ENCODE results near the gene DTNA.

DTNA gene

DNA sequence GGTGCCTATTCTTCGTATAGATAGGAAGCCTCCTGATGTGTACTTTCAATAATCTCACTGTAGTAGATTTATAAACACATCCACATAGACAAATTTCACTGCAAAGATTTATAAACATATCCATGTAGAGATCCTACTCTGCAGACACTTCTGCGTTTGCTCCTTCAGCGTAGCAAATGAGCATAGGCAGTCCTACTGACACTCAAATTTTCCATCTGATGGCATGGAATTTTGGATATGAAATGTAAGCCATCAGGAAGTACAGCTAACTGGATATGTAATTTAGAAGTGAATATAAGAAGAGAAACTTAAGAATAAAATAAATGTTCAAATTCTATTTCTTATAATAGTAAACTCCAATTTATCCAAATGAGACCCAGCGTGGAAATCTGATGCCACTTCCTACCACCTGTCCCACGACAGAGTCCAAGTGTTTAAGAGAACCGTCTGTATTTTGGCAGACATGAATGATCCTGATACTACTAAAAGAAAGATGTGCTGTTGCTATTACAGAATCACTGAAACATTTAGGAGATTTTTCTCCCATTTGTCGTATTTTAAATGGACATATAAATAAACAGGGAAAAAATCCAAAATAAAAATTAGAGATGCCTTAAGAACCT lies 86.0 kb downstream of the DTNA start:
- no peak for DNase-seq
- no peak overlapping the region for H3K4me3 Mint-ChIP-seq
- no peaks in the 10 kb centered on the region for H3K9me3 Mint-ChIP-seq
- CTCF ChIA-PET: no interaction called here
- no peaks in the 10 kb centered on the region for H3K36me3 Mint-ChIP-seq
- H3K27me3 Mint-ChIP-seq: peaks cover 8% of the 10 kb centered on the region
- H3K4me1 Mint-ChIP-seq: no peaks in the 10 kb centered on the region
- no peak overlapping the region for H3K27ac Mint-ChIP-seq

DNA sequence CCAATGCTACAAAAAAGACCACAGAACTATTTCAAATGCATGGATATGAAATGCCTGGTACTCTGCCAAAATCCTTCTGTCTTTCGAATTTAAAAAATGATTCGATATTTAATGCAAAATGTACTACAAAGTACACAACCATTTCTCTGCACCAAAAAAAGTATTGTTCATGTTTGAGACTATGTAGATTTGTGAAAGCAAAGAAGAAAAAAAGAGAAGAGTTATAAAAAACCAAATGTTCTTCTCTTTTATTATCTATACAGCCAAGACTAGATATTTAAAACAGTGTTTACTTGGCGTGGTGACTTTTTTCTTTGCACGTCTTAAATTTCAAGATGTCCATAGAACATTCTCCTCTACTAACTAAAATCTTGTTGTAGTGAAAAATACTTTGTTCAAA lies 89.2 kb downstream of the DTNA start:
- Mint-ChIP-seq H3K36me3 (no peaks in the 10 kb centered on the region), H3K27me3 (peaks cover 6% of the 10 kb centered on the region), H3K9me3 (no peaks in the 10 kb centered on the region), H3K4me1 (no peaks in the 10 kb centered on the region), H3K27ac (no peak overlapping the region), H3K4me3 (no peak overlapping the region)
- DNase-seq: no peak
- CTCF ChIA-PET: no interaction called here

DNA sequence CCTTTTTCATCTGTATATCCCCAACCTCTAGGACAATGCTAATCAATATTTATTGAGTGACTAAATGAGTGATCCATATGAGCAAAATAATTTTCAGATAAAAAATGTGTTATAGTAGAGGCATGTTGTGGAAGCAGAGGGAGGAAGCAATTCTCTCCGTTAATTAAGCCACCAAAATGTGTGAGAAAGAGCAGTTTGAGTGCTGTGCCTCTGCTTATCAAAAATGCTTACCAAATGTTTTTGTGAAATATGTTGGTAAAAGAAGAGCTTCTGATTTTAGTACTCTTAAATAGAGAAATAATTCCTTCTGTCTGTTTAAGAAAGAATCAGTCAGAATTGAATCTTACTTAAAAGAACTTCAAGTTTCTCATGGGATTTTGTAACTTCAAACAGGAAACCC lies 90.3 kb downstream of the DTNA start:
- no peak overlapping the region for H3K4me3 Mint-ChIP-seq
- no peak for DNase-seq
- CTCF ChIA-PET: no interaction called here
- no peak overlapping the region for H3K27ac Mint-ChIP-seq
- no peaks in the 10 kb centered on the region for H3K9me3 Mint-ChIP-seq
- no peaks in the 10 kb centered on the region for H3K4me1 Mint-ChIP-seq
- peaks cover 6% of the 10 kb centered on the region for H3K27me3 Mint-ChIP-seq
- H3K36me3 Mint-ChIP-seq: no peaks in the 10 kb centered on the region

DNA sequence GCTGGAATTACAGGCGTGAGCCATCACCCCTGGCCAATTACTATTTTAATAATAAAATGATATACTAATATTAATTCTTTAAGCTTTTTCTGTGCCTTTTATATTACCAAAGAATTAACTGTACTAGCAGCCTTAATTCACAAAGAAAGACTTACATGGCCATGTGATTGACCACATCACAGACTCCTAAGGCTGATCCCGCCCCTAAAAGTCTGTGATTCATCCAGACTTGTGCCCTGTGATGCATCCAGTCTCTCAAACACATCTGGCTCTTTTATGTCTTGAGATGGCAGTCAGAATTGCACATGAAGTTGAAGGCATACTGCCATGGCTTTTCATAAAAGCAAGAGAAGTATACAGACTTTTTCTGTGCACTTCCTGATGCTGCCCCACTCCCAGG lies 91.7 kb downstream of the DTNA start:
- Mint-ChIP-seq H3K36me3 (no peaks in the 10 kb centered on the region), H3K4me1 (no peaks in the 10 kb centered on the region), H3K4me3 (no peak overlapping the region), H3K9me3 (no peaks in the 10 kb centered on the region), H3K27me3 (peaks cover 6% of the 10 kb centered on the region), H3K27ac (no peak overlapping the region)
- no peak for DNase-seq
- CTCF ChIA-PET: interaction anchor here (0.6 kb wide), 1 partner anchor 564 kb away, joined by 3 read pairs; no protein-coding TSS in a partner anchor

DNA sequence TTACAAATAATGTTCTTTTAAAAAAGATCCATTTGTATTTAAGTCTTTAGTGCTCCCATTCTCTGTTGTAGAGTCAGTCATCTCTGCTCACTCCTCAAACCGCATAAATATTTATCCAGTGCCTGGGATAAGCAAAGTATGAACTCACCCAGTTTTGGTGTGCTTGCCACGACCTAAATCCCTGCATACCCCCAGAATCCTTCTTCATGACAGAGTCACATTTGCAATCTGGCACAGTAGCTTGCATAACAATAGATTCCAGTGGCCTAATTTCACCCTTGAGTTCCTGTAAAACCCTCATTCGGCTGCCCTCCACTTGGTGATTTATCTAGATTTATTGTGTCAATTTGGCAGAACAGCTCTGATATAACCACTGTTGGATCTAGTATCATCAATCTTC lies 92.9 kb downstream of the DTNA start:
- H3K36me3 Mint-ChIP-seq: no peaks in the 10 kb centered on the region
- no peak overlapping the region for H3K4me3 Mint-ChIP-seq
- no peaks in the 10 kb centered on the region for H3K4me1 Mint-ChIP-seq
- H3K27me3 Mint-ChIP-seq: peaks cover 3% of the 10 kb centered on the region
- no peaks in the 10 kb centered on the region for H3K9me3 Mint-ChIP-seq
- H3K27ac Mint-ChIP-seq: no peak overlapping the region
- CTCF ChIA-PET: interaction anchor here (0.8 to 1.2 kb wide), 2 partner anchors 15 to 63 kb away, joined by 3 read pairs; no protein-coding TSS in a partner anchor
- no peak for DNase-seq

DNA sequence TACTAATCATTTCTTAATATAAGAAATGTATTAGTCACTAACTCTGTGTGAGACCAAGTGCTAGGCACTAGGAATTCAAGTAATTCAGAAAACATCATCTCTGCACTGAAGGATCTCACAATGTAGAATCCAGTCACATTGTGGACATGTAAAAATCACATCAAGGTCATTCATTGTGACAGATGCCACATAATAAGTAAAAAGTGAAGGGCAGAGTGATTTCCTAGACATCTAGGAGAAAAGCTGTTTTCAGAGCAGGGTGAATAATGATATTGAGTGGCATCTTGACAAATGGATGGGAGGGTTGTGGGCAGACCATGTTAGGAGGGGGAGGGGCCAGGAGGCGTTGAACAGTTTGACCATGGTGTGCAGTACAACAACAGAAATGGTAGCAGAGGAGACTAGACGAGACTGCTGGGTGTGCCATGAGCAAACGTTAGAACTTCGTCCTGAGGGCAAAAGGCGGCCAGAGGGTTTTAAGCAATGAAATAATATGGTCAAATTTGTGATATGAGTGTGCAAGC lies 93.8 kb downstream of the DTNA start:
- Mint-ChIP-seq H3K4me3 (no peak overlapping the region), H3K27ac (no peak overlapping the region), H3K9me3 (no peaks in the 10 kb centered on the region), H3K27me3 (peaks cover 3% of the 10 kb centered on the region), H3K4me1 (no peaks in the 10 kb centered on the region), H3K36me3 (no peaks in the 10 kb centered on the region)
- no peak for DNase-seq
- CTCF ChIA-PET: interaction anchor here (0.8 to 1.6 kb wide), 4 partner anchors 16 to 143 kb away, joined by 3 to 5 read pairs (median 3); no protein-coding TSS in a partner anchor

DNA sequence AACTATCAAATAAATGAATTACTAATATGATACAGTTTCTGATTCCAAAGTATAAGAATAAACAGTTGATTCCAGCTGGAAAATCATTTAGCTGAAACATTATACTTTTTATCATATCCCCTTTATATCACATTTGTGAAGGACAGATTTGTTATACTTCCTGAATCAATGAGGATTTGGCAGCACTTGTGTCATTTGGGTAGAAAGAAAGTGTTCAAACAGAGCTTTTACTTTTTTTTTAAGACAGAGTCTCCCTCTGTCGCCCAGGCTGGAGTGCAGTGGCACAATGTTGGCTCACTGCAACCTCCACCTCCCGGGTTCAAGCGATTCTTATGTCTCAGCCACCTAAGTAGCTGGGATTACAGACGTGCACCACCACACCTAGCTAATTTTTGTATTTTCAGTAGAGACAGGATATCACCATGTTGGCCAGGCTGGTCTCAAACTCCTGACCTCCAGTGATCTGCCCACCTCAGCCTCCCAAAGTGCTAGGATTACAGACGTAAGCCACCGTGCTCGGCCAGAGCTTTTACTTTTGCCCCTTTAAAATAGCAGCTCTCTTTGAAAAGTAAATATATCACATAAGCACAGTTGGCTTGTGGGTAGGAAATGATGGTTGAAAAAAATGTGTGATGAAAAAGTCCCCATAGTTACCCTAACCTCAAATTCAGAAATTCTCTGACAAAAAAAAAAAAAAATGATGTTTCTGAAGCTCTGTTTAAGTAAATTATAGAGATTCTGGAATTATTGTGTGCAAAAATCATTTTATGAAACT lies 95.2 kb downstream of the DTNA start:
- CTCF ChIA-PET: interaction anchor here (1.6 kb wide), 1 partner anchor 17 kb away, joined by 5 read pairs; no protein-coding TSS in a partner anchor
- no peaks in the 10 kb centered on the region for H3K4me1 Mint-ChIP-seq
- no peak overlapping the region for H3K4me3 Mint-ChIP-seq
- no peaks in the 10 kb centered on the region for H3K36me3 Mint-ChIP-seq
- peaks cover 3% of the 10 kb centered on the region for H3K27me3 Mint-ChIP-seq
- H3K27ac Mint-ChIP-seq: no peak overlapping the region
- DNase-seq: no peak
- no peaks in the 10 kb centered on the region for H3K9me3 Mint-ChIP-seq

DNA sequence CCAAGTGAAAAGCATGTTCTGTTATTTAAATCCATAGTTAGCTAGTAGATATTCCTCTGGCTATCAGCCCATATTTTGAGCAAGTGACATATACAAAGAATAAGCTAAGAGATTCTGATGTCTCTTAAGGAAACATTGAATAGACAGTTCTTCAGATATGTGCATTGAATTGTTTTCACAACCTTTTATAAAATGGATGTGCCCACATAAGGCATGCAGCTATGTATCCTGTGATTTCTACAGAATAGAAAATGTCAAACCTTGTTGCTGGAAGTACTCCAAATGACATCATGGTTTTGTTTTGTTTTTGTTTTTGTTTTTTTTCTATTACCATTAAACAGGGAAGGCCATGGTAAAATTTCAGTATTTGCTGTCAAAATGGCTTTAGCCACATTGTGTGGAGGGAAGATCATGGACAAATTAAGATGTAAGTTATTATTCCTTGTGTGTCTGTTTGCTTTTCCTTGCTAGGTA lies 95.8 kb downstream of the DTNA start:
- H3K4me3 Mint-ChIP-seq: no peak overlapping the region
- DNase-seq: no peak
- H3K4me1 Mint-ChIP-seq: no peaks in the 10 kb centered on the region
- CTCF ChIA-PET: no interaction called here
- H3K27me3 Mint-ChIP-seq: peaks cover 3% of the 10 kb centered on the region
- H3K9me3 Mint-ChIP-seq: no peaks in the 10 kb centered on the region
- no peak overlapping the region for H3K27ac Mint-ChIP-seq
- no peaks in the 10 kb centered on the region for H3K36me3 Mint-ChIP-seq

DNA sequence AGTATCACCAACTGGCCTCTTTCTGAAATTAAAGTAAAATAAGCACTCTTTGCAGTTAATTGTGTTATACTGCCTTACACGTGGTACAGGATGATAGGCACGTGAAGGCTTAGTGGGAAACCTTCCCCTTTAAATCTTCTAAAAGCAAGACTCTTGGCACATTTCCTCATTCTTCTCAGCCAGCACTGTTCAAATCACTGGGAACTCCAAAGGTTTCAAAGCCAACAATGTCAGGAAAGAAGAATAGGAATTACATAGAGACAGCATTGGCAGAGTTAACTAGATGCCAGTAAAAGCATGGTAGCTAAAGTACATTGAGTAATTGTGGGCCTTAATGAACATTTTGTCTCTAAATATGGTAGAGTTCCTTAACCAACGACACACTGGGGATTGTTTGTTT lies 96.4 kb downstream of the DTNA start:
- no peak for DNase-seq
- peaks cover 3% of the 10 kb centered on the region for H3K27me3 Mint-ChIP-seq
- H3K9me3 Mint-ChIP-seq: no peaks in the 10 kb centered on the region
- no peak overlapping the region for H3K4me3 Mint-ChIP-seq
- H3K36me3 Mint-ChIP-seq: no peaks in the 10 kb centered on the region
- H3K4me1 Mint-ChIP-seq: no peaks in the 10 kb centered on the region
- no peak overlapping the region for H3K27ac Mint-ChIP-seq
- CTCF ChIA-PET: no interaction called here

DNA sequence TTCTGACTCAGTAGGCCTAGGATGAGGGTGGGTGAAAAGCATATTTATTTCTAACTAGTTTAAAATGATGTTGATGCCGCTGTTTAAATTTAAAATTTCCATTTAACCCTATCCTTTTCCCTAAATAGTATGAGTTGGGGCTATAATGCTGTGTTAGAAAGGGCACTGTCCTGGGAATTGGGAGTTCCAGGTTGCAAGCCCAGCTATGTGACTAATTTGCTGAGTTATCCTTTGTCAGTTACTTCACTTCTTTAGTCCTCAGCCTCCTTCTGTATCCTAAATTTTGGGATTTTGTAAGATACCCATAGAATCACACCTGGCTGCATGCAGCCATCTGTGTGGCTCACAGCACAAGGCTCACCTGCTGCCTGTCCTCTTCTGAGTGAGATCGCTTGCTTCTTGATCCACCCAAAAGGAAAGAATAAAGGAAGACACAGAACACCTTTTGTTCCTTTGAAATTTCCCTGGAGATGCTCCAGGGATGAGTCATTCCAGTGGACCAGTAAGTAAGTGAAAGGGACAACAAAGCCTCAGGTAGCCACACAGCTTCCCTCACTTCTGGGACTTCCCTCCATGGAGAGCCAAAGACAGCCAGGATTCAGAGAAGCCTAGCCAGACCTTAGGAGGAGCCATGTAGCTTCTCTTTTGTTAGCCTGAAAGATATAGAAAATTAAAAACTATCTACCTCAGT lies 97.2 kb downstream of the DTNA start:
- Mint-ChIP-seq H3K27me3 (peaks cover 3% of the 10 kb centered on the region), H3K4me1 (no peaks in the 10 kb centered on the region), H3K27ac (no peak overlapping the region), H3K36me3 (no peaks in the 10 kb centered on the region), H3K9me3 (no peaks in the 10 kb centered on the region), H3K4me3 (no peak overlapping the region)
- no peak for DNase-seq
- CTCF ChIA-PET: no interaction called here

DNA sequence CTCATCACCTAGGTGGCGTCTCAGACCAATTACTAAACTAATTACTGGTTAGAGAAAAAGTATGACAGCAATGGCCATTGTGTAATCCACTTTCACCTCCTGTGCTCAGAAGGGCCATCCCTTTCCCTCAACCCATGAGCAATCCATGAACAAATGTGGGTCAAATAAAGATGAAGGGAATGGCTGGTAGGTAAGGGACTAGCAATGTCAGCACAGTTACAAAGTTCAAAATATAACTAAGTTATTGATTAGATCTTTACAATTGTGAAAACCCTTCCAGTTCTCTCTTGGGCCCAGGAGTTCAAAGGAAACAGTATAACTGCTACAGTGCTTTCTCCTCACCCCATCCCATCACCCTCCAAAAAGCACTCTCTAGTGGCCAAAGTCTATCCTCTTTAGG lies 98.3 kb downstream of the DTNA start:
- H3K4me3 Mint-ChIP-seq: no peak overlapping the region
- H3K27ac Mint-ChIP-seq: no peak overlapping the region
- H3K9me3 Mint-ChIP-seq: no peaks in the 10 kb centered on the region
- no peak for DNase-seq
- H3K36me3 Mint-ChIP-seq: no peaks in the 10 kb centered on the region
- CTCF ChIA-PET: no interaction called here
- no peaks in the 10 kb centered on the region for H3K4me1 Mint-ChIP-seq
- peaks cover 3% of the 10 kb centered on the region for H3K27me3 Mint-ChIP-seq

DNA sequence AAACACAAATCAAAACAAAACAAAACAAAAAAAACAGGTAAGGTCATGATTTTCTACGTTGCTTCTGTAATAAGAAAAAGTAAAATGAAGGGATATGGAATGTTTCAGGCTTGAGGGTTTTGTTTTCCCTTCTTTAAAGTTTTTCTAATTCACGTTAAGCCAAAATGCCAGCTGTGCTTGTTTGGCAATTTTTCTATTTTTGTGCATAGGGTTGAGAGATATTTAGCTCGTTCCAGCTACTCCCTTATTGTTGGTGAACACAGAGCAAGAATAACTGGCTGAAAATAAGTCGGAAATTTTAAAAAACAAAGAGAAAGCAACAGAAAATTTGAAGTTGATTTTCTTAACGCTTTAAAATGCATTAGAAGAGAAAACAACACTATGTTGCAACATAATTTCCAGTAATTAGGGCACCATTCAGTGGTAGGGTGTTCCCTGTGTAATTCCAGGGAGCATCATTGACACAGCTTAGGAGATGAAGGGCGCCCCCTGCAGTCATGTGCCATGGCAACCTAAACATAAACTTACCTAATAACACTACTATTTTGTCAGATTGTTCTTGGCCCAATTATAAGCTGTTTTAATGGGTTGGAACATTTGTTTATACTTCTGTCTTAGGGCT lies 99.5 kb downstream of the DTNA start:
- CTCF ChIA-PET: interaction anchor here (1.1 kb wide), 1 partner anchor 22 kb away, joined by 3 read pairs; no protein-coding TSS in a partner anchor
- H3K4me3 Mint-ChIP-seq: no peak overlapping the region
- H3K36me3 Mint-ChIP-seq: no peaks in the 10 kb centered on the region
- H3K9me3 Mint-ChIP-seq: no peaks in the 10 kb centered on the region
- H3K4me1 Mint-ChIP-seq: no peaks in the 10 kb centered on the region
- H3K27me3 Mint-ChIP-seq: peaks cover 3% of the 10 kb centered on the region
- H3K27ac Mint-ChIP-seq: no peak overlapping the region
- DNase-seq: no peak

DNA sequence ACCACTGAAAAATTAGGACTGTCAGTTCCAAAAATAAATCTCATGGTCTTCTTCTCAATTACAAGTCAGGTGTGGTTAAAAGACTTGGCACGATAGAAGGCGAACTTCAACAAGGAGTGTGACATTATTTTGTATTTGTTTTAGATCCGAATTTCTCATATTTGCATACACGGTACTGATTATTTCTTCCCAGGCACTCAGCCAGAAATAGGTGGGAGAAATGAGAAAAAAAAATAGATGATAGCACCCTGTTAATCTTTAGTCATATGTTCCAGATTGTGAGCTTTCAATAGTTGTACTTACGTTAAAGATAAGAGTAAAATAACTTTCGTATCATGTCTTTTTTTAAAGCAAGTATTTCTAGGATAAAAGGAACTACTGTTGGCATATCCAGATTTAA lies 106.1 kb downstream of the DTNA start:
- no peak overlapping the region for H3K27ac Mint-ChIP-seq
- DNase-seq: no peak
- H3K4me3 Mint-ChIP-seq: no peak overlapping the region
- no peaks in the 10 kb centered on the region for H3K9me3 Mint-ChIP-seq
- CTCF ChIA-PET: interaction anchor here (1.1 kb wide), 1 partner anchor 16 kb away, joined by 3 read pairs; no protein-coding TSS in a partner anchor
- no peaks in the 10 kb centered on the region for H3K36me3 Mint-ChIP-seq
- H3K27me3 Mint-ChIP-seq: peaks cover 4% of the 10 kb centered on the region
- no peaks in the 10 kb centered on the region for H3K4me1 Mint-ChIP-seq

DNA sequence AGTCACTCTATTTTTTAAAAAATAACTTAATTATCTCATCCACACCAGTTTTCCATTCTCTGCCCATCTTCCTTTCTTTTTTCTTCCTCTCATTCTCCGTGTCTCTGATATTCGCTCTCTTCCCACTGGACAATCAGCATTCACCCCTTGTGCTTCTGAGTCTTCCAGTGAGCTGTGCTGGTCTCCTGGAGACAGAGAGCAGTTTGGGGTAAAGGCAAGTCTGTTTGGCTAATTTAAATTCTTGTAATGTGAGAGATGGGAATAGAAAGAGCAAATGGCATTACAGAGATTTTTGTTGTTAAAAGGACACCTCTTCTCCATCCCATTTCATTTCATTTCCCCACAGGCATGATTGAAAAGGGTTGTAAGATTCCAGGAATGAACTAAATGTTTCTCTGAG lies 107.5 kb downstream of the DTNA start:
- CTCF ChIA-PET: no interaction called here
- Mint-ChIP-seq H3K27ac (no peak overlapping the region), H3K27me3 (peaks cover 7% of the 10 kb centered on the region), H3K4me3 (no peak overlapping the region), H3K4me1 (no peaks in the 10 kb centered on the region), H3K36me3 (no peaks in the 10 kb centered on the region), H3K9me3 (no peaks in the 10 kb centered on the region)
- DNase-seq: no peak

Measured in activated naive CD4-positive, alpha-beta T cell treated with anti-CD3 and anti-CD28 coated beads, Interleukin-2, amount 10 ng/mL, durations not matched to agents 7 days and 5 days (primary cell).